Measurements from ENCODE around the gene GADD45GIP1.

The GADD45GIP1 gene

GRCh38 chr19:12943437-12944044 is 13.5 kb downstream of the GADD45GIP1 start:
- no peaks in the 10 kb centered on the region for H3K27me3 ChIP-seq (ENCODE audit: control insufficient read depth, insufficient read depth, low read length)
- peaks cover 37% of the 10 kb centered on the region for H3K36me3 ChIP-seq (ENCODE audit: control insufficient read depth, insufficient read depth, low read length)
- no peak overlapping the region for H3K27ac ChIP-seq (ENCODE audit: low read depth, low read length)
- H3K9ac ChIP-seq (ENCODE audit: low read length) = no peak overlapping the region
- no peak overlapping the region for H3K4me3 ChIP-seq (ENCODE audit: low read length)
- H3K4me1 ChIP-seq (ENCODE audit: control insufficient read depth, insufficient read depth, low read length) = peaks cover 20% of the 10 kb centered on the region

DNA sequence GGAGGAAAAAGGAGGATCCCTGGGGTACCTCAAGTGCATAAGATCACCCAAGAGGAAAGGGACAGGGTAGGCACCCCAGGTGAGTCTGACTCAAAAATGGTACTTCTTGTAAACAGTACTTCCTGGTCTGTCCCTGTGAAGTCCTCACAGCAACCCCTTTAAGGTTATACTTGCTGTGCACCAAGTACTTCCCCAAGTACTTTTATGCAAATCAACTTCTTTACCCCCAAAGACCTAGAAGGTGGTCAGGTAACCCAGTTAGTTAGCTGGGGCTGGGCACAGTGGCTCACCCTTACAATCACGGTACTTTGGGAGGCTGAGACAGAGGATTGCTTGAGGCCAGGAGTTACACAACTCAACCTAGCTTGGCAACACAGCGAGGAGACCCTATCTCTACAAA is 16.1 kb downstream of the GADD45GIP1 start:
- Histone ChIP-seq H3K27ac (ENCODE audit: low read depth, low read length) (no peak overlapping the region), H3K9ac (ENCODE audit: low read length) (no peak overlapping the region), H3K4me1 (ENCODE audit: control insufficient read depth, insufficient read depth, low read length) (peaks cover 18% of the 10 kb centered on the region), H3K4me3 (ENCODE audit: low read length) (no peak overlapping the region), H3K36me3 (ENCODE audit: control insufficient read depth, insufficient read depth, low read length) (peaks cover 27% of the 10 kb centered on the region), H3K27me3 (ENCODE audit: control insufficient read depth, insufficient read depth, low read length) (no peaks in the 10 kb centered on the region)

- H3K27ac ChIP-seq (ENCODE audit: low read depth, low read length) = no peak overlapping the region
- H3K27me3 ChIP-seq (ENCODE audit: control insufficient read depth, insufficient read depth, low read length) = no peaks in the 10 kb centered on the region
- H3K4me1 ChIP-seq (ENCODE audit: control insufficient read depth, insufficient read depth, low read length) = peaks cover 18% of the 10 kb centered on the region
- peaks cover 27% of the 10 kb centered on the region for H3K36me3 ChIP-seq (ENCODE audit: control insufficient read depth, insufficient read depth, low read length)
- H3K9ac ChIP-seq (ENCODE audit: low read length) = peak overlapping the region; percentile 41
- H3K4me3 ChIP-seq (ENCODE audit: low read length) = peak overlapping the region; percentile 81
Measured at GRCh38 chr19:12939975-12940423, 17.0 kb downstream of the GADD45GIP1 start.

- Histone ChIP-seq H3K4me3 (ENCODE audit: low read length) (peak overlapping the region; percentile 81), H3K9ac (ENCODE audit: low read length) (peak overlapping the region; percentile 94), H3K27me3 (ENCODE audit: control insufficient read depth, insufficient read depth, low read length) (no peaks in the 10 kb centered on the region), H3K4me1 (ENCODE audit: control insufficient read depth, insufficient read depth, low read length) (peaks cover 18% of the 10 kb centered on the region), H3K27ac (ENCODE audit: low read depth, low read length) (peak overlapping the region; percentile 94), H3K36me3 (ENCODE audit: control insufficient read depth, insufficient read depth, low read length) (peaks cover 27% of the 10 kb centered on the region)
Measured at GRCh38 chr19:12938779-12939601, 18.0 kb downstream of the GADD45GIP1 start.

DNA sequence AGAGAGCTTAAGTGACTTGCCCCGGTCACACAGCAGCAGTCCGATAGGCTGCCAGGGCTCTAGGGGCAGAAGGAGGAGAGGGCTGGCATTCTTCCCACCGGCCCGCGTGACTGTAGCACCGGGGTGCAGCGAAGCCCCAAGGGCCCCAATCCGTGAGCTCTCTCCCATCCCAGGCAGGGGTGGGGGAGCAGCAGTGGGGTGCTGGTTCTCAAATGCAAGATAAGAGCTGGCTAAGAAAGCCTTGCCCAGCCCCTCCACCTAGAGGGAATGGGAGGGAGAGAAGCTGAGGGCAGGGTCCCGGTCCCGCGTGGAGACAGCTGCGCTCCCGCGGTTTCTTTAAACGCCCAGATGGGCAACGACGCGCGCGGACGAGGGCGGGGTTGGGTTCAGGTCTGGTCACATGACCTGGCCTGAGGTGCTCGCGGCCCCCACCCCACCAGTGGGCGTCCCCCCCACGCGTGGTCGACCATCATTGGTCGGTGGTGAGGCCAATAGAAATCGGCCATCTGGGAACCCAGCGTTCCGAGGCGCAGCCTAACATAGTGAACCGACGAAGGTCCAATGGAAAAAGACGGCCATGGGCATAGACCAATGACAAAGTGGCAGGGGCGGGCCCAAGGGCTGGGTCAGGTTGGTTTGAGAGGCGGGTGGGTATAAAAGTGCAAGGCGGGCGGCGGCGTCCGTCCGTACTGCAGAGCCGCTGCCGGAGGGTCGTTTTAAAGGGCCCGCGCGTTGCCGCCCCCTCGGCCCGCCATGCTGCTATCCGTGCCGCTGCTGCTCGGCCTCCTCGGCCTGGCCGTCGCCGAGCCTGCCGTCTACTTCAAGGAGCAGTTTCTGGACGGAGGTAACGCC is 18.9 kb downstream of the GADD45GIP1 start, which contains the start of gene CALR:
CALR (plus strand) TSS at position 683 of the 852 bp plus-strand sequence; CDS start at position 754, 71 bp downstream.
- peak within 1 kb of the TSS; percentile 94 for H3K27ac ChIP-seq (ENCODE audit: low read depth, low read length)
- peak within 1 kb of the TSS; percentile 94 for H3K9ac ChIP-seq (ENCODE audit: low read length)
- peak within 1 kb of the TSS; percentile 81 for H3K4me3 ChIP-seq (ENCODE audit: low read length)
- H3K27me3 ChIP-seq (ENCODE audit: control insufficient read depth, insufficient read depth, low read length) = no peaks in the 10 kb centered on the region
- peaks cover 16% of the 10 kb centered on the region for H3K4me1 ChIP-seq (ENCODE audit: control insufficient read depth, insufficient read depth, low read length)
- H3K36me3 ChIP-seq (ENCODE audit: control insufficient read depth, insufficient read depth, low read length) = peaks cover 20% of the 10 kb centered on the region

GRCh38 chr19:12937093-12937926 is 19.7 kb downstream of the GADD45GIP1 start:
- peak overlapping the region; percentile 76 for H3K4me3 ChIP-seq (ENCODE audit: low read length)
- H3K27me3 ChIP-seq (ENCODE audit: control insufficient read depth, insufficient read depth, low read length) = no peaks in the 10 kb centered on the region
- peaks cover 23% of the 10 kb centered on the region for H3K4me1 ChIP-seq (ENCODE audit: control insufficient read depth, insufficient read depth, low read length)
- peak overlapping the region; percentile 25 for H3K9ac ChIP-seq (ENCODE audit: low read length)
- peaks cover 16% of the 10 kb centered on the region for H3K36me3 ChIP-seq (ENCODE audit: control insufficient read depth, insufficient read depth, low read length)
- no peak overlapping the region for H3K27ac ChIP-seq (ENCODE audit: low read depth, low read length)

DNA sequence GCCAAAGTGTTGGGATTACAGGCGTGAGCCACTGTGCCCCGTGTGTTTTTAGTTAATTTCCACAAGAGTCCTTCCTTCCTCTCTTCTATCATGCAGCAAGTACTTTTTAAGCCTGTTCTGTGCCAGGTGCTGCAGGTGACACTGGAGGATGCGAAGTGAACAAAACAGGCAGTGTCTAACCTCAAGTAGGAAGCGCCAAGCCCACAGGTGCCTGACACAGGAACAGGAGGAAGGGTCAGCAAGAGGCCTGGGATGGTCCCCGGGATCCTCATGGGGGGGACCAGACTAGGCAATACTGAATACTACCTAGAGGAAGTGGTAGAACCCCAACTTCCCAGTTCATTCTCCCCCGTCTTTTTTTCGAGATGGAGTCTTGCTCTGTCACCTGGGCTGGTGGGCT is 20.4 kb downstream of the GADD45GIP1 start:
- H3K27ac ChIP-seq (ENCODE audit: low read depth, low read length) = no peak overlapping the region
- H3K4me1 ChIP-seq (ENCODE audit: control insufficient read depth, insufficient read depth, low read length) = peaks cover 23% of the 10 kb centered on the region
- H3K27me3 ChIP-seq (ENCODE audit: control insufficient read depth, insufficient read depth, low read length) = no peaks in the 10 kb centered on the region

GRCh38 chr19:12935071-12935470 is 22.0 kb downstream of the GADD45GIP1 start:
- Histone ChIP-seq H3K4me3 (ENCODE audit: low read length) (no peak overlapping the region), H3K27ac (ENCODE audit: low read depth, low read length) (no peak overlapping the region), H3K9ac (ENCODE audit: low read length) (no peak overlapping the region), H3K27me3 (ENCODE audit: control insufficient read depth, insufficient read depth, low read length) (no peaks in the 10 kb centered on the region), H3K36me3 (ENCODE audit: control insufficient read depth, insufficient read depth, low read length) (peaks cover 6% of the 10 kb centered on the region), H3K4me1 (ENCODE audit: control insufficient read depth, insufficient read depth, low read length) (peaks cover 18% of the 10 kb centered on the region)

More for the DNA sequence above, 20.4 kb downstream of the GADD45GIP1 start:
- no peak overlapping the region for H3K9ac ChIP-seq (ENCODE audit: low read length)
- peaks cover 11% of the 10 kb centered on the region for H3K36me3 ChIP-seq (ENCODE audit: control insufficient read depth, insufficient read depth, low read length)
- no peak overlapping the region for H3K4me3 ChIP-seq (ENCODE audit: low read length)

DNA sequence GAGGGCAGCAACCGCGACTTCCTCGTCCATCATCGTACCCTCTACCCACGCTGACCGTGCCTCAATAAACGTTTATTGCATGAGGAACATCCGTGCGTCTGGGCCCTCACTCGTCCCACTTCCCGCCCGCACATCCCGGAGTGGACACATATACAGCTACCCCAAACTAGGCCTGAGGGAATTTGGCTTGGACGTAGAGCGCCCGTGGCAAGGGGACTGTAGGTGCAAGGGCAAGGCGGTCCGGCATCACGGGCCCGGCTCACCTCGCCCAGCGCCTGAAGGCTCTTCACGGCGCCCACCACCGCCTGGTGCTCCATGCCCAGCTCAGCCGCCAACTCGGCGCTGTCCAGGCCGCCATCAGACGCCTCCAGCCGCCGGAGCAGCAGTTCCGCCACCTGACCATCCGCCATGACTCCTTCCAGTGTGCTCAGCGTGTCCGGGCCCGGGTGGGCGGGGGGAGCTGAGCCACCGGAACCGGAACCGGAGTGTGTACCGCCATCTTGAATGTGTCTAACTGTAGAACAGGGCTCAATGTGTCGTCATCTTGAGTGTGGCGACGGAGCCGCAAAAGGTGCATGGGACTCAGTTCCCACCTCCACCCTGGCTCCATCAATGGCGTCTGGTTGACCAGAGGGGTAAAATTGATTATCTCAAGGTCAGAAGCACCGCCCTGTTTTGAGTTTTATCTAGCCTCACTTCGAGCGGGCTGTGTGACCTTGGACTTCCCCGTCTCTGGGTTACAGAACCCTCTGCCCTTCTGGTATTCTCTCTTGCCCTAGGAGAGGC is 23.5 kb downstream of the GADD45GIP1 start, which contains the start of gene FARSA:
FARSA (minus strand) TSS at position 425 of the 786 bp plus-strand sequence; CDS start at position 410, 15 bp downstream.
- Histone ChIP-seq H3K9ac (ENCODE audit: low read length) (peak within 1 kb of the TSS; percentile 47), H3K4me1 (ENCODE audit: control insufficient read depth, insufficient read depth, low read length) (peaks cover 14% of the 10 kb centered on the region), H3K36me3 (ENCODE audit: control insufficient read depth, insufficient read depth, low read length) (peaks cover 17% of the 10 kb centered on the region), H3K4me3 (ENCODE audit: low read length) (peak within 1 kb of the TSS; percentile 96), H3K27me3 (ENCODE audit: control insufficient read depth, insufficient read depth, low read length) (no peaks in the 10 kb centered on the region), H3K27ac (ENCODE audit: low read depth, low read length) (peak within 1 kb of the TSS; percentile 72)

GRCh38 chr19:12932392-12933286 is 24.4 kb downstream of the GADD45GIP1 start:
- Histone ChIP-seq H3K9ac (ENCODE audit: low read length) (peak overlapping the region; percentile 47), H3K27ac (ENCODE audit: low read depth, low read length) (no peak overlapping the region)

More at GRCh38 chr19:12932392-12933286, 24.4 kb downstream of the GADD45GIP1 start:
- Histone ChIP-seq H3K4me3 (ENCODE audit: low read length) (peak overlapping the region; percentile 96), H3K36me3 (ENCODE audit: control insufficient read depth, insufficient read depth, low read length) (peaks cover 24% of the 10 kb centered on the region), H3K4me1 (ENCODE audit: control insufficient read depth, insufficient read depth, low read length) (peaks cover 11% of the 10 kb centered on the region), H3K27me3 (ENCODE audit: control insufficient read depth, insufficient read depth, low read length) (no peaks in the 10 kb centered on the region)
